Activated gamma-delta T cell (primary cell): Measurements from ENCODE around the gene MYBPC3.

Source experiments
- DNase-seq: peaks from one replicate; lab custom pipeline; 2025; lab: John Stamatoyannopoulos, UW

The MYBPC3 gene

GRCh38 chr11:47384498-47384897 lies 32.0 kb upstream of the MYBPC3 start:
- no peak for DNase-seq

DNA sequence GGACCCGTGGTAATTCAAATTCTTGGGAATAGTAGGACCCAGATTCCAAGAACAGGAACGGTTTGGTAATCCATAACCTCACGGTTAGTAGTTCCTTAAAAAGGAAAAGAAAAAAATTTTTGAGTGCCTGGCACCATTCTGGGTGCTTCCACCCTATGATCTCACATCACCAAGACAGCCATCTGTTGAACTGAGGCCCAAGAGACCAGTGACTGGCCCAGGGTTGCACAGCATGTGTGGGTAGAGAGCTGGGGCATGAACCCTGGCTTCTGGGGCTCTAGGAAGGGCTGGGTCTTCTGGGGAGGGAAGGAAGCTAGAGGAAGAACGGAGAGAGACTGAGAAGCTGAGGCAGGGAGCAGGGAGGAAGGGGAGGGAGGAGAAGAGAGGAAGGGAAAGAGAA lies 30.6 kb upstream of the MYBPC3 start:
- DNase-seq, result no peak

GRCh38 chr11:47380078-47380477 lies 27.6 kb upstream of the MYBPC3 start:
- DNase-seq, result no peak

DNA sequence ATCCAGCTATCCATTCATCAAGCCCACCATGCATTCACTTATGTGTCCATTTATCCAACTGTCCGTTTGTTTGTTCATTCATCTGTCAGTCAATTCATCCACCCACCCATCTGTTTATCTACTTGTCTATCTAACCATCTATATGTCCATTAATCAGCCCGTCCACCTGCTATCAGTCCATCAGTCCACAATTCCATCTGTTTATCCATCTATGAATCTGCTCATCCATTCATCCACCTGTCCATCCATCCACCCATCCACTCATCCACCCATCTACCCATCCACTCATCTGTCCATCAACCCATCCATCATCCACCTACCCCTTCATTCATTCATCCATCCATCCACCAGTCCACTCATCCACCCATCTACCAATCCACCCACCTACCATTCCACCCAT lies 26.8 kb upstream of the MYBPC3 start:
- DNase-seq, result no peak

GRCh38 chr11:47378836-47379170 lies 26.3 kb upstream of the MYBPC3 start:
- DNase-seq, result no peak

GRCh38 chr11:47378010-47378835 lies 25.7 kb upstream of the MYBPC3 start, which contains the start of gene SPI1:
Gene SPI1, minus strand, starts transcription at chr11:47378547. Its CDS starts 194 bp downstream, at chr11:47378353.
- DNase-seq, result no peak

GRCh38 chr11:47377571-47378009 lies 25.1 kb upstream of the MYBPC3 start:
- no peak for DNase-seq

DNA sequence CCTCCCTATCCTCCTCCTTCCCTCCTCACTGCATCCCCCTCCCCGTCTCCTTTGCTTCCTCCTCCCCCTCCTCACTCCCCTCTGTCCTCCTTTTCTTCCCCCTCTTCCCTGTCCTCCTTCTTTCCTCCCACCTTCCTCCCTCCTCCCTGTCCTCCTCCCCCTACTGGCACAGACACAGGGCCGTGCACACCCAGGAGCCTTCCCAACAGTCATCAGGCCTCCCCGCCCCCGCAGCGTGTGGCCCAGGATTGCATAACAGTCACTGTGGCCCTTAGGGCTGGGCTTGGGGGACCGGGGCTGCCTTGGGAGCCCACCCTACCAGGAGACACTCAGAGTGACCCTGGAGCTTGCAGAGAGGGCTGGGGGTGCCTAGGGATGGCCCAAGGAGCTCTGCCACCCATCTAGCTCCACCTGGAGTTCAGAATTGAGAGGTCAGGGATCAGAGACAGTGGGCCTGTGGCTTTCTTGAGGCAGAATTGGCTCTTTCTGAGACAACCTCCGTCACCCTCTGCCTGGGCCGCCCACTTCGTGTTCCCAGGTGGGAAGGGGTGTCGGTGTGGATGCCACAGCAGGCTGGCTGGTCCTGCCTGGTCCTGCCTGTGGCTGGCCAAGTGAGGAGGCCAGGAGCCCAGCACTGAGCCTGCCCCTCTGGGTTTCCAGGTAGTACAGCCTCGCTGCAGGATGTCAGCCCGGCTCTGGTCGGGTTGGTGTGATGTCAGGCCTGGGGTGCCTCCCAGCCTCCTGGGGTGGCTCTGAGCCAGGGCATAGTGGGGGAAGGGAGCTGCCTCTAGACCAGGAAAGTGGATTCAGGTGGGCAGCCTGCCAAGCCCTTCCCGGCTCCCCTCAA lies 24.2 kb upstream of the MYBPC3 start:
- DNase-seq, result no peak

DNA sequence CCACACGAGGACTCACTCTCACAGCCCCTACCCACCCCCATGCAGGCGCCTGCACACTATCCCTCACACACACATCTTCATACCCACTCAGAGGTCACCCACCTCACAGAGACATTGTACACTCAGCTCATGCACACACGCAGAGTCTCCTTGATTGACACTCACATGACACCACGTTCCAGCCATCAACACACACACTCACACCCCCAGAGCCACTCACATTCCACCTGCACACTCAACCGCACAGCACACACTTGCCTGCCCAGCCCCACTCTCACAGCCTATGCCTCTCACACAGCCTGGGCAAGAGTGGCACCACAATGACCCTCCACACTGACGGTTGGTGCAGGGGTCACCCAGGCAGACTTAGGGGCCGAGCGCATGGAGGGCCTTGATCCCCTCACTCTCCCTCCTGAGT lies 23.6 kb upstream of the MYBPC3 start:
- no peak for DNase-seq

GRCh38 chr11:47375546-47376085 lies 23.1 kb upstream of the MYBPC3 start:
- DNase-seq, result no peak

DNA sequence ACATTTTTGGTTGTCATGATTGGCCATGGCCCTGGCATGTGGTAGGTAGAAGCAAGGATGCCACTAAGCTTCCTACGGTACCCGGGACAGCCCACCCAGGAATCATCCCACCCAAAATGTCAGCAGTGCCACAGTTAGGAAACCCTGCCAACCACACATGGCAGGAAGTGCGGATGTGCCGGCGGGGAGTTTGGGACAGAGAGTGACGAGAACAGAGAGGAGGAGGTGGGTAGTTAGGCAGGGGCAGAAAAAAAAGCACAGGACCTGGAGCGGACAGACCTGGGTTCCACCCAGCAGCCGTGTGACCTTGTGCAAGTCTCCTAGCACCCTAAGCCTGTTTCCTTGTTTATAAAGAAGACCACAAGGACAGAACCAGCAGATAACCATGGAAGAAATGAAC lies 22.5 kb upstream of the MYBPC3 start:
- DNase-seq, result no peak

DNA sequence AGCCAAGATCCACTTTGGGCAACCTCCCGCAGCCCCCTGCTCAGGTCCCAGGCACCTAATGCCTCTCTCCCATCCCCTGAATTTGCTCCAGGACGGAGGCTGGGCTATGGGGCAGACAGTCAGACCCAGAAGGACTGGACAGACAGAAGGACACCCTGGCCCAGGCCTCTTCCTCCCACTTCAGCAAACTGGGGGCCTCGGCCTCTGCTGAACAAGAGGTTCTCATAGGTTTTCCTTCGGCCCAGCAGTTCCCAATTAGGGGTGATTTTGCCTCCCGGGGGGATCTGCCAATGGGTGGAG lies 22.2 kb upstream of the MYBPC3 start:
- DNase-seq, result no peak

GRCh38 chr11:47373876-47374719 lies 21.6 kb upstream of the MYBPC3 start:
- DNase-seq, result peak; percentile 68

- DNase-seq, result no peak
Observed at GRCh38 chr11:47372422-47372821, 19.9 kb upstream of the MYBPC3 start.

GRCh38 chr11:47369676-47370075 lies 17.2 kb upstream of the MYBPC3 start:
- no peak for DNase-seq

- no peak for DNase-seq
Observed at GRCh38 chr11:47366020-47366490, 13.6 kb upstream of the MYBPC3 start.

- DNase-seq, result no peak
Observed at GRCh38 chr11:47361419-47361818, 8.9 kb upstream of the MYBPC3 start.

GRCh38 chr11:47360341-47360740 lies 7.8 kb upstream of the MYBPC3 start:
- no peak for DNase-seq

GRCh38 chr11:47359586-47359985 lies 7.1 kb upstream of the MYBPC3 start:
- DNase-seq, result no peak

GRCh38 chr11:47359162-47359561 lies 6.7 kb upstream of the MYBPC3 start:
- no peak for DNase-seq

DNA sequence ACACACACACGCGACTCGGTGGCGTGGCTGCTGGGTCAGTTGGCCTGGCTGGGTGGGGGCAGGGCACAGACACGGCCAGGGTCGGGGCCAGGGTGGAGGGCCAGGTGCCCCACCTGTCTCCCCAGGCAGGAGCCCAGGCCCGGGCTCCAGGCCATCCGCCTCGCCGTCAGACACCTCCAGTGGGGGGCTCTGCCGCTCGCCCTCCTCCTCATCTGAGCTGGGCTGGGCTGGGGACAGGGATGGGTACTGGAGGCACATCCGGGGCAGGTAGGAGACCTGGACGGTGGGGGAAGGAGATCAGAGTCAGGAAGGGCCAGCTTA lies 6.2 kb upstream of the MYBPC3 start:
- DNase-seq, result no peak
